ENCODE results near the gene SRC. TPM values are rescaled to one million over a fixed set of nuclear protein-coding genes. Genes with fewer than 3 reads are reported as not detected.

Gene SRC
- total RNA-seq, 1 donor from 2014 or later, result 128 TPM

DNA sequence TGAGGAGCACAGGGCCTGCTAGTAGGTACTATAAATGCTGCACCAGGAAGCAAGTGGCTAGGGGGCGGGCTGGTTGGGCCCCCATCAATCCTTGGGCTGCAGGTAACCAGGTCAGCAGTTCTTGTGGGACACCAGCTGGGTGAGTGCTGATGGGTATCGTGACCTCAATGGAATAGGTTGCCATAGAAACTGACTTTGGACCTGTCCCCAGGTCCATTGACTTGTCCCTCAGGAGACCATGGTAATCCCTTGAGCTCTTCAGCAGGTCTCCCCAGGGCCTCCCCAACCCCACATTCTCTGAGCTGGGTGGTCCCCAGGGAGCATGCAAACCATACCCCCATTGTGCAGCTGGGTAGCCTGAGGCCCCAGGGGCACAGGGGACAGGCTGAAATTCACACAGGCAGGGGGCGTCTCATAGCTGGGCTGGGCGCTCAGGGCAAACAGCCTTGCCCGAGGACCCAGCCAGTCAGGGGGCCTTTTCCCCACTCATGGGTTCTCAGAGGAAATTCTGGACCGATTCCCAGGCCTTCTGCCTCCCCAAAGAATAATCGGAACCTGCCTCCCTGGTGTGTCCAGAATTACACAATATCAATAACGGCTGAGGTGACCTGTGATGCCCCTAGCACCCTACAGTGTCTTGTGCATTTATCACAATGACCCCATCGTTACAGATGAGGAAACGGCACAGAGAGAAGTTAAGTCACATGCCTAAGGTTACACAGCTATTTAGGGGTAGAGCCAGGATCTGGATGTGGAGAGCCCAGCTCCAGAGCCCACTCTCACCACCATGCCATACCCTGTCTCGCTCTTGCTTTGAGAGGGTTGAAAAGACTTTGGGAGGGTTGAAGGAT is 35.9 kb downstream of the SRC start:
- Mint-ChIP-seq H3K4me3 (ENCODE audit: low read depth) (no peak overlapping the region), H3K4me1 (ENCODE audit: low read depth) (peaks cover 13% of the 10 kb centered on the region), H3K27me3 (no peaks in the 10 kb centered on the region), H3K27ac (peak overlapping the region; percentile 31), H3K9me3 (ENCODE audit: low read depth) (no peaks in the 10 kb centered on the region), H3K36me3 (ENCODE audit: insufficient read depth) (peaks cover 22% of the 10 kb centered on the region)
- TF ChIP-seq, protein P1, sequence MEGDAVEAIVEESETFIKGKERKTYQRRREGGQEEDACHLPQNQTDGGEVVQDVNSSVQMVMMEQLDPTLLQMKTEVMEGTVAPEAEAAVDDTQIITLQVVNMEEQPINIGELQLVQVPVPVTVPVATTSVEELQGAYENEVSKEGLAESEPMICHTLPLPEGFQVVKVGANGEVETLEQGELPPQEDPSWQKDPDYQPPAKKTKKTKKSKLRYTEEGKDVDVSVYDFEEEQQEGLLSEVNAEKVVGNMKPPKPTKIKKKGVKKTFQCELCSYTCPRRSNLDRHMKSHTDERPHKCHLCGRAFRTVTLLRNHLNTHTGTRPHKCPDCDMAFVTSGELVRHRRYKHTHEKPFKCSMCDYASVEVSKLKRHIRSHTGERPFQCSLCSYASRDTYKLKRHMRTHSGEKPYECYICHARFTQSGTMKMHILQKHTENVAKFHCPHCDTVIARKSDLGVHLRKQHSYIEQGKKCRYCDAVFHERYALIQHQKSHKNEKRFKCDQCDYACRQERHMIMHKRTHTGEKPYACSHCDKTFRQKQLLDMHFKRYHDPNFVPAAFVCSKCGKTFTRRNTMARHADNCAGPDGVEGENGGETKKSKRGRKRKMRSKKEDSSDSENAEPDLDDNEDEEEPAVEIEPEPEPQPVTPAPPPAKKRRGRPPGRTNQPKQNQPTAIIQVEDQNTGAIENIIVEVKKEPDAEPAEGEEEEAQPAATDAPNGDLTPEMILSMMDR (IDR thresholded peaks at IDR 0.05; ENCODE audit: unreplicated experiment), result no peak
- DNase-seq (ENCODE audit: low spot score, unreplicated experiment), result no peak

DNA sequence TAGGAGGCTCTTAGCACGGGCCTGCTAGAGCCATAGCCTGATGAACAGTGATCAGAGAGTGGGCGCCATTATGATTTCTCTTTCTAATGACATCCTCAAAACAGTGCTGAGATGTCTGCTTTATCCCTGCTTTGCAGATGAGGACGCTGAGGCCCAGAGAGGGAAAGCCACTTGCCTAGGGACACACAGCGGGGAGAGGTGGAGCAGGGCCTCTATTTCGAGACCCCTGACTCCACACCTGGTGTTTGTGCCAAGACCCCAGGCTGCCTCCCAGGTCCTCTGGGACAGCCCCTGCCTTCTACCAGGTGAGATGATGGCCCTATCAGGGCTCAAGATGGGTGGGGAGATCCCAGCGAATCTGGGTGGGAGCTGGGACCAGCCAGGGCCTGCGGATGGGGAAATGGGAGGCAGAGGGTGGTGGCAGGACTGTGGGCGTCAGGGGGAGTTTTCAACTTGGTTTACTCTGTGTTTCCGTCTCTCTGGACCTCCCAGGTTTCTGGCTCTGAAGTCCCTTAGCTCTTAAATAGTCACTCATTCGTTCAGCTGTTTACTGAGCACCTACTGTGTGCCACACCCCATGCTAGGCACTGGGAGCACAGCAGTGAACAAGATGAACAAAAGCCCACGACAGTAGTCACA is 36.7 kb downstream of the SRC start:
- DNase-seq (ENCODE audit: low spot score, unreplicated experiment), result no peak
- peaks cover 20% of the 10 kb centered on the region for H3K36me3 Mint-ChIP-seq (ENCODE audit: insufficient read depth)
- H3K27me3 Mint-ChIP-seq, result no peaks in the 10 kb centered on the region
- no peaks in the 10 kb centered on the region for H3K9me3 Mint-ChIP-seq (ENCODE audit: low read depth)
- H3K27ac Mint-ChIP-seq, result peak overlapping the region; percentile 31
- peaks cover 12% of the 10 kb centered on the region for H3K4me1 Mint-ChIP-seq (ENCODE audit: low read depth)
- TF ChIP-seq, protein P1 (IDR thresholded peaks at IDR 0.05; ENCODE audit: unreplicated experiment), result no peak
- H3K4me3 Mint-ChIP-seq (ENCODE audit: low read depth), result no peak overlapping the region

GRCh38 chr20:37383229-37383989 is 37.5 kb downstream of the SRC start:
- H3K27me3 Mint-ChIP-seq, result no peaks in the 10 kb centered on the region
- no peak overlapping the region for H3K4me3 Mint-ChIP-seq (ENCODE audit: low read depth)
- peaks cover 20% of the 10 kb centered on the region for H3K36me3 Mint-ChIP-seq (ENCODE audit: insufficient read depth)
- TF ChIP-seq, protein P1 (IDR thresholded peaks at IDR 0.05; ENCODE audit: unreplicated experiment), result no peak
- DNase-seq (ENCODE audit: low spot score, unreplicated experiment), result no peak
- no peaks in the 10 kb centered on the region for H3K9me3 Mint-ChIP-seq (ENCODE audit: low read depth)
- H3K4me1 Mint-ChIP-seq (ENCODE audit: low read depth), result peaks cover 12% of the 10 kb centered on the region
- H3K27ac Mint-ChIP-seq, result peak overlapping the region; percentile 56

- Mint-ChIP-seq H3K27me3 (no peaks in the 10 kb centered on the region), H3K36me3 (ENCODE audit: insufficient read depth) (peaks cover 20% of the 10 kb centered on the region), H3K27ac (peak overlapping the region; percentile 74), H3K4me3 (ENCODE audit: low read depth) (no peak overlapping the region), H3K4me1 (ENCODE audit: low read depth) (peaks cover 8% of the 10 kb centered on the region), H3K9me3 (ENCODE audit: low read depth) (no peaks in the 10 kb centered on the region)
- DNase-seq (ENCODE audit: low spot score, unreplicated experiment), result peak; percentile 74
- TF ChIP-seq, protein P1 (IDR thresholded peaks at IDR 0.05; ENCODE audit: unreplicated experiment), result peak; percentile 83
Measured at GRCh38 chr20:37384683-37385174, 38.8 kb downstream of the SRC start.

- Mint-ChIP-seq H3K36me3 (ENCODE audit: insufficient read depth) (peaks cover 21% of the 10 kb centered on the region), H3K9me3 (ENCODE audit: low read depth) (no peaks in the 10 kb centered on the region), H3K27me3 (no peaks in the 10 kb centered on the region), H3K4me1 (ENCODE audit: low read depth) (peaks cover 7% of the 10 kb centered on the region), H3K27ac (no peak overlapping the region), H3K4me3 (ENCODE audit: low read depth) (no peak overlapping the region)
- TF ChIP-seq, protein P1 (IDR thresholded peaks at IDR 0.05; ENCODE audit: unreplicated experiment), result no peak
- no peak for DNase-seq (ENCODE audit: low spot score, unreplicated experiment)
Measured at GRCh38 chr20:37385176-37385575, 39.2 kb downstream of the SRC start.
